HEK293 (cell line): ENCODE data around the gene DMBT1.

Source experiments
- CTCF ChIA-PET: fragments of 350-600 bp; formaldehyde crosslinking; extraction: SDS; loops from one replicate; lab custom pipeline; 2021; ENCODE audit warnings: antibody characterized with exemption; lab: Yijun Ruan, JAX
- POLR2A ChIA-PET: fragments of 300-600 bp; formaldehyde crosslinking; extraction: SDS; loops from one replicate; lab custom pipeline; 2020; ENCODE audit warnings: antibody characterized with exemption, inconsistent platforms; lab: Yijun Ruan, JAX
- H3K27ac ChIP-seq: fragments of 200-500 bp; sonication (Bioruptor generic); 2 replicates; pipeline ENCODE4 v1.5.1; 2014; ENCODE audit warnings: low read depth, low read length, control low read depth, inconsistent platforms; ENCODE audit errors: extremely low read depth
- H3K36me3 ChIP-seq, 2 experiments: fragments of 200-500 bp in 1 of 2; sonication (Bioruptor generic) in 1 of 2; 1 replicate in 1 of 2; 2 replicates in 1 of 2; pipeline ENCODE4 v1.5.1; 2014 to 2017; ENCODE audit warnings: inconsistent platforms in 2 of 2, low read length in 2 of 2; ENCODE audit not compliant: control insufficient read depth in 2 of 2, insufficient read depth in 1 of 2
- H3K4me1 ChIP-seq: fragments of 200-500 bp; sonication (Bioruptor generic); 2 replicates; pipeline ENCODE4 v1.5.1; 2014; ENCODE audit warnings: mild to moderate bottlenecking, low read length, inconsistent platforms; ENCODE audit not compliant: control insufficient read depth, insufficient read depth
- H3K4me3 ChIP-seq: 2 replicates; pipeline ENCODE4 v1.5.1; 2011; ENCODE audit warnings: low read depth, mild to moderate bottlenecking, control low read depth, low read length, moderate library complexity
- H3K9me3 ChIP-seq: fragments of 200-500 bp; sonication (Bioruptor generic); 2 replicates; pipeline ENCODE4 v1.5.1; 2014; ENCODE audit warnings: low read depth, low read length, inconsistent platforms; ENCODE audit not compliant: control insufficient read depth, insufficient read depth
- EGR2 ChIP-seq: fragments of 450-650 bp; formaldehyde crosslinking; IDR thresholded peaks from 2 replicates; pipeline ENCODE4 v1.5.1; 2016; ENCODE audit warnings: low read depth, missing biosample characterization, missing genetic modification characterization
- IKZF3 ChIP-seq: fragments of 450-650 bp; IDR thresholded peaks from 2 replicates; pipeline ENCODE4 v1.5.0; 2018; ENCODE audit warnings: missing biosample characterization, mild to moderate bottlenecking, missing genetic modification characterization, moderate library complexity
- KLF1 ChIP-seq: fragments of 450-650 bp; formaldehyde crosslinking; IDR thresholded peaks from 2 replicates; pipeline ENCODE4 v1.5.1; 2016; ENCODE audit warnings: missing biosample characterization, missing genetic modification characterization
- KLF16 ChIP-seq: fragments of 450-650 bp; formaldehyde crosslinking; IDR thresholded peaks from 2 replicates; pipeline ENCODE4 v1.5.1; 2017; ENCODE audit warnings: missing biosample characterization, missing genetic modification characterization
- ZFP69B ChIP-seq: fragments of 450-650 bp; formaldehyde crosslinking; IDR thresholded peaks from 2 replicates; pipeline ENCODE4 v1.5.1; 2016; ENCODE audit warnings: missing biosample characterization, missing genetic modification characterization
- ZNF16 ChIP-seq: fragments of 450-650 bp; formaldehyde crosslinking; IDR thresholded peaks from 2 replicates; pipeline ENCODE4 v1.5.1; 2016; ENCODE audit warnings: low read depth, missing biosample characterization, missing genetic modification characterization
- ZNF169 ChIP-seq: fragments of 450-650 bp; formaldehyde crosslinking; IDR thresholded peaks from 2 replicates; pipeline ENCODE4 v1.5.1; 2016; ENCODE audit warnings: missing biosample characterization, missing genetic modification characterization
- ZNF274 ChIP-seq, 2 experiments: fragments of 200-500 bp in 1 of 2; fragments of 450-650 bp in 1 of 2; sonication (Bioruptor generic) in 1 of 2; formaldehyde crosslinking in 1 of 2; IDR thresholded peaks; 2 replicates each; pipeline versions ENCODE4 v1.5.1 to v1.6.1; 2014 to 2016; ENCODE audit warnings: borderline replicate concordance in 1 of 2, inconsistent platforms in 1 of 2, low read length in 1 of 2, missing biosample characterization in 1 of 2, missing genetic modification characterization in 1 of 2
- ZNF514 ChIP-seq: fragments of 450-650 bp; formaldehyde crosslinking; IDR thresholded peaks from 2 replicates; pipeline ENCODE4 v1.5.1; 2016; ENCODE audit warnings: missing biosample characterization, missing genetic modification characterization
- ZNF548 ChIP-seq: fragments of 450-650 bp; formaldehyde crosslinking; IDR thresholded peaks from 2 replicates; pipeline ENCODE4 v1.5.1; 2016; ENCODE audit warnings: missing biosample characterization, missing genetic modification characterization
- ZNF555 ChIP-seq: fragments of 450-650 bp; formaldehyde crosslinking; conservative IDR thresholded peaks from 2 replicates; pipeline ENCODE4 v1.5.1; 2017; ENCODE audit warnings: missing biosample characterization, mild to moderate bottlenecking, missing genetic modification characterization, inconsistent platforms
- ZNF561 ChIP-seq: fragments of 450-650 bp; IDR thresholded peaks from 2 replicates; pipeline ENCODE4 v1.5.1; 2018; ENCODE audit warnings: missing biosample characterization, missing genetic modification characterization, borderline replicate concordance
- ZNF654 ChIP-seq: fragments of 450-650 bp; formaldehyde crosslinking; IDR thresholded peaks from 2 replicates; pipeline ENCODE4 v1.5.1; 2016; ENCODE audit warnings: low read depth, missing biosample characterization, missing genetic modification characterization
- ZNF777 ChIP-seq: fragments of 450-650 bp; formaldehyde crosslinking; IDR thresholded peaks from 2 replicates; pipeline ENCODE4 v1.5.1; 2017; ENCODE audit warnings: missing biosample characterization, missing genetic modification characterization, borderline replicate concordance
- ZXDB ChIP-seq: fragments of 450-650 bp; formaldehyde crosslinking; IDR thresholded peaks from 2 replicates; pipeline ENCODE4 v1.5.1; 2016; ENCODE audit warnings: missing biosample characterization, missing genetic modification characterization
- TF ChIP-seq, protein P1 (sequence below): fragments of 450-650 bp; formaldehyde crosslinking; IDR thresholded peaks from 2 replicates; pipeline ENCODE4 v1.5.1; 2017; ENCODE audit warnings: missing biosample characterization, mild to moderate bottlenecking, missing genetic modification characterization, moderate library complexity
- TF ChIP-seq, protein P2 (sequence below): fragments of 450-650 bp; formaldehyde crosslinking; IDR thresholded peaks from 2 replicates; pipeline ENCODE4 v1.5.1; 2016; ENCODE audit warnings: missing biosample characterization, missing genetic modification characterization
- TF ChIP-seq, protein P3 (sequence below): fragments of 450-650 bp; formaldehyde crosslinking; IDR thresholded peaks from 2 replicates; pipeline ENCODE4 v1.5.1; 2016; ENCODE audit warnings: missing biosample characterization, missing genetic modification characterization
- TF ChIP-seq, protein P4 (sequence below): fragments of 450-650 bp; formaldehyde crosslinking; IDR thresholded peaks from 2 replicates; pipeline ENCODE4 v1.5.1; 2016; ENCODE audit warnings: missing biosample characterization, missing genetic modification characterization

Gene DMBT1

DNA sequence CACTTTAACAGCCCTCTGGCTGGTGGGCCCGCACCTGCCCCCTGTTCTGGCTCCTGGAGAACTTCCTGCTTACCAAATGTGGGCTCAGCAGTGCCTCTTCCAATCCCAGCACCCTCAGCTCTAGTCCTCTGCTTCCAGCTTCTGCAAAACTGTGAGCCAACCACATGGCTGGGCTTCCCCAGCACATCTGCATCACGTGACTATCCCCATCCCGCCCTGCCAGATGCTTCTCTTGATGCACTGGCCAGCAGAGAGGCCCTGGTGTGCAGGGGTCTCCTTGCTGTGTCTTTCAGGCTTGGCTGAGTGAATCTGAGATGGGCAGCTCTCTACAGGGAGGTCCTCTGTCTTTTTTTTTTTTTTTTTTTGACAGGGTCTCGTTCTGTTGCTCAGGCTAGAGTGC is 43.8 kb upstream of the DMBT1 start:
- ChIA-PET POLR2A (no interaction called here), CTCF (interaction anchor here (1.1 kb wide), 1 partner anchor 49 kb away, joined by 8 read pairs; no protein-coding TSS in a partner anchor)
- no peak overlapping the region for H3K4me3 ChIP-seq
- H3K36me3 ChIP-seq: no peaks in the 10 kb centered on the region
- no peak for TF ChIP-seq ZXDB (tag by site-specific recombination)
- TF ChIP-seq, protein P1, sequence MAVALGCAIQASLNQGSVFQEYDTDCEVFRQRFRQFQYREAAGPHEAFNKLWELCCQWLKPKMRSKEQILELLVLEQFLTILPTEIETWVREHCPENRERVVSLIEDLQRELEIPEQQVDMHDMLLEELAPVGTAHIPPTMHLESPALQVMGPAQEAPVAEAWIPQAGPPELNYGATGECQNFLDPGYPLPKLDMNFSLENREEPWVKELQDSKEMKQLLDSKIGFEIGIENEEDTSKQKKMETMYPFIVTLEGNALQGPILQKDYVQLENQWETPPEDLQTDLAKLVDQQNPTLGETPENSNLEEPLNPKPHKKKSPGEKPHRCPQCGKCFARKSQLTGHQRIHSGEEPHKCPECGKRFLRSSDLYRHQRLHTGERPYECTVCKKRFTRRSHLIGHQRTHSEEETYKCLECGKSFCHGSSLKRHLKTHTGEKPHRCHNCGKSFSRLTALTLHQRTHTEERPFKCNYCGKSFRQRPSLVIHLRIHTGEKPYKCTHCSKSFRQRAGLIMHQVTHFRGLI (tag by site-specific recombination): 0 out of 2 replicates have a peak, but pooled peaks have one; percentile 59
- TF ChIP-seq, all 188 proteins: peak for 1
- H3K27ac ChIP-seq: no peak overlapping the region
- H3K9me3 ChIP-seq: no peaks in the 10 kb centered on the region
- no peaks in the 10 kb centered on the region for H3K4me1 ChIP-seq

DNA sequence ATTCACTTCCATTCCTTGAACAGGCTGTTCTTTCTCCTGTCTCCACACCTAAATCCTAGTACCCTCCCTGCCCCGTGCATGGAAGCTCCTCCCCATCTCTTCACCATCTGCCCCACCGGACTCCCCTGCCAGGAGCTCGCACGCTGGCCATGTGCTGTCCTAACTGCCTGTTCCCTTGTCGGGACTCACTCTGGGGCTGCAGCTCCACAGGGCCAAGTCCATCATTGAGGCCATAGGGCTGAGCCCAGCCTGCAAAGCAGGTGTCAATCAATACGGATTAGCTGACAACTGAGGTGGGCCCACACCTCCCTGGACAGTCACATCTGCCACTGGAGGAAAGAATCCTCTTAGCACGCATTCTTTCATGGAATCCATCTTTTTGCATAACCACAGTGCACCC is 41.4 kb upstream of the DMBT1 start:
- H3K4me3 ChIP-seq: no peak overlapping the region
- H3K9me3 ChIP-seq: no peaks in the 10 kb centered on the region
- TF ChIP-seq ZNF654 (tag by site-specific recombination) (no peak), KLF16 (no peak), ZNF548 (tag by site-specific recombination) (no peak), ZFP69B (tag by site-specific recombination) (0 out of 2 replicates have a peak, but pooled peaks have one; percentile 22), IKZF3 (no peak), ZNF274 (IDR thresholded peaks at IDR 0.05; ENCODE audit: low read length) (no peak), ZNF274 (tag by site-specific recombination; IDR thresholded peaks at IDR 0.05; ENCODE audit: borderline replicate concordance) (no peak)
- TF ChIP-seq, protein P2, sequence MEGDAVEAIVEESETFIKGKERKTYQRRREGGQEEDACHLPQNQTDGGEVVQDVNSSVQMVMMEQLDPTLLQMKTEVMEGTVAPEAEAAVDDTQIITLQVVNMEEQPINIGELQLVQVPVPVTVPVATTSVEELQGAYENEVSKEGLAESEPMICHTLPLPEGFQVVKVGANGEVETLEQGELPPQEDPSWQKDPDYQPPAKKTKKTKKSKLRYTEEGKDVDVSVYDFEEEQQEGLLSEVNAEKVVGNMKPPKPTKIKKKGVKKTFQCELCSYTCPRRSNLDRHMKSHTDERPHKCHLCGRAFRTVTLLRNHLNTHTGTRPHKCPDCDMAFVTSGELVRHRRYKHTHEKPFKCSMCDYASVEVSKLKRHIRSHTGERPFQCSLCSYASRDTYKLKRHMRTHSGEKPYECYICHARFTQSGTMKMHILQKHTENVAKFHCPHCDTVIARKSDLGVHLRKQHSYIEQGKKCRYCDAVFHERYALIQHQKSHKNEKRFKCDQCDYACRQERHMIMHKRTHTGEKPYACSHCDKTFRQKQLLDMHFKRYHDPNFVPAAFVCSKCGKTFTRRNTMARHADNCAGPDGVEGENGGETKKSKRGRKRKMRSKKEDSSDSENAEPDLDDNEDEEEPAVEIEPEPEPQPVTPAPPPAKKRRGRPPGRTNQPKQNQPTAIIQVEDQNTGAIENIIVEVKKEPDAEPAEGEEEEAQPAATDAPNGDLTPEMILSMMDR (tag by site-specific recombination): no peak
- H3K27ac ChIP-seq: no peak overlapping the region
- H3K36me3 ChIP-seq: no peaks in the 10 kb centered on the region
- ChIA-PET CTCF (no interaction called here), POLR2A (no interaction called here)
- H3K4me1 ChIP-seq: no peaks in the 10 kb centered on the region

DNA sequence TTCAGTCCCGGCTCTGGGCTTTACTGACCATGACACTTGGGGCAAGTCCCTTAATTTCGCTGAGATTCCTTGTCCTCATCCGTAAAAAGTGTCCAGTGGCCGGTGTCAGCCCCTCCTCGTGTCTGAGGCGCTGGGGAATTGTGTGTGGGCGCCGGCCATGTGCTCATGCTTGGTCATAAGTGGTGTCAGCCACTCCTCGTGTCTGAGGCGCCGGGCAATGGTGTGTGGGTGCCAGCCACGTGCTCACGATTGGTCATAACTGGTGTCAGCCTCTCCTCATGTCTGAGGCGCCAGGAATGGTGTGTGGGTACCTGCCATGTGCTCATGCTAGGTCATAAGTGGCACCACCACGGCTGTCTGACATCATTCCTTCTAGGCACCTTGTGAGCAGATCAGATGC is 40.7 kb upstream of the DMBT1 start:
- ChIA-PET POLR2A (no interaction called here), CTCF (interaction anchor here (1.2 kb wide), 1 partner anchor 45 kb away, joined by 4 read pairs; no protein-coding TSS in a partner anchor)
- no peaks in the 10 kb centered on the region for H3K9me3 ChIP-seq
- no peak for TF ChIP-seq ZNF169 (tag by site-specific recombination)
- TF ChIP-seq ZNF555 (tag by site-specific recombination): no peak
- TF ChIP-seq EGR2 (tag by site-specific recombination): no peak
- no peak for TF ChIP-seq ZNF777 (tag by site-specific recombination)
- TF ChIP-seq ZNF561: no peak
- H3K27ac ChIP-seq: no peak overlapping the region
- H3K36me3 ChIP-seq: no peaks in the 10 kb centered on the region
- no peaks in the 10 kb centered on the region for H3K4me1 ChIP-seq
- no peak overlapping the region for H3K4me3 ChIP-seq

DNA sequence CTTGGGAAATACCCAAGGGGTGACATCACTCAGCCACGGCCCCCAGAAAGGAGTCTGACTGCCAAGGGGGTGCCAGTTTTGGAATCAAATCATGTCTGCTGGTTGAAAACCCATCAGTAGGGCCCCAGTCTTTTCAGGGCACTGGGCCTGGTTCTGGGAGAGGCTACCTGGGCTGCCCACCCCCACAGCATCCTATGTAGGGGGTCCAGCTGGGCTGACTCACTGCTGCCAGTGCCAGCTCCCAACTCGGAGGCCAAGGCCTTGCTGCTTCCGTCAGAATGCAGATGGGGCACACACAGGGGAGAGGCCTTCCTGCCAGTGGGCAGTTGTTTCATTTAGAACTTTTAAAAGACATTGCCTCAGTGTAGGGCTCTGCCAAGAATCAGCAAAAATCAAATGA is 39.5 kb upstream of the DMBT1 start:
- H3K9me3 ChIP-seq: no peaks in the 10 kb centered on the region
- H3K4me3 ChIP-seq: no peak overlapping the region
- CTCF ChIA-PET: interaction anchor here (0.8 to 1.2 kb wide), 2 partner anchors 44 to 241 kb away, joined by 4 read pairs; no protein-coding TSS in a partner anchor
- POLR2A ChIA-PET: no interaction called here
- H3K36me3 ChIP-seq: no peaks in the 10 kb centered on the region
- H3K27ac ChIP-seq: no peak overlapping the region
- no peaks in the 10 kb centered on the region for H3K4me1 ChIP-seq
- no peak for TF ChIP-seq ZNF16
- TF ChIP-seq, protein P3, sequence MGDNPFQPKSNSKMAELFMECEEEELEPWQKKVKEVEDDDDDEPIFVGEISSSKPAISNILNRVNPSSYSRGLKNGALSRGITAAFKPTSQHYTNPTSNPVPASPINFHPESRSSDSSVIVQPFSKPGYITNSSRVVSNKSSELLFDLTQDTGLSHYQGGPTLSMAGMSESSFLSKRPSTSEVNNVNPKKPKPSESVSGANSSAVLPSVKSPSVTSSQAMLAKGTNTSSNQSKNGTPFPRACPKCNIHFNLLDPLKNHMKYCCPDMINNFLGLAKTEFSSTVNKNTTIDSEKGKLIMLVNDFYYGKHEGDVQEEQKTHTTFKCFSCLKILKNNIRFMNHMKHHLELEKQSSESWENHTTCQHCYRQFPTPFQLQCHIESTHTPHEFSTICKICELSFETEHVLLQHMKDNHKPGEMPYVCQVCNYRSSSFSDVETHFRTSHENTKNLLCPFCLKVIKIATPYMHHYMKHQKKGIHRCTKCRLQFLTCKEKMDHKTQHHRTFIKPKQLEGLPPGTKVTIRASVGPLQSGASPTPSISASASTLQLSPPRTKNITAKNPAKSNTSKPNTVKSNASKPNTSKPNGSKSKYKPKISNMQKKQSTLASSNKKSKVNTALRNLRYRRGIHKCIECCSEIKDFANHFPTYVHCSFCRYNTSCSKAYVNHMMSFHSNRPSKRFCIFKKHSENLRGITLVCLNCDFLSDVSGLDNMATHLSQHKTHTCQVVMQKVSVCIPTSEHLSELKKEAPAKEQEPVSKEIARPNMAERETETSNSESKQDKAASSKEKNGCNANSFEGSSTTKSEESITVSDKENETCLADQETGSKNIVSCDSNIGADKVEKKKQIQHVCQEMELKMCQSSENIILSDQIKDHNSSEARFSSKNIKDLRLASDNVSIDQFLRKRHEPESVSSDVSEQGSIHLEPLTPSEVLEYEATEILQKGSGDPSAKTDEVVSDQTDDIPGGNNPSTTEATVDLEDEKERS (tag by site-specific recombination): no peak
- no peak for TF ChIP-seq ZNF514
- TF ChIP-seq, protein P4, sequence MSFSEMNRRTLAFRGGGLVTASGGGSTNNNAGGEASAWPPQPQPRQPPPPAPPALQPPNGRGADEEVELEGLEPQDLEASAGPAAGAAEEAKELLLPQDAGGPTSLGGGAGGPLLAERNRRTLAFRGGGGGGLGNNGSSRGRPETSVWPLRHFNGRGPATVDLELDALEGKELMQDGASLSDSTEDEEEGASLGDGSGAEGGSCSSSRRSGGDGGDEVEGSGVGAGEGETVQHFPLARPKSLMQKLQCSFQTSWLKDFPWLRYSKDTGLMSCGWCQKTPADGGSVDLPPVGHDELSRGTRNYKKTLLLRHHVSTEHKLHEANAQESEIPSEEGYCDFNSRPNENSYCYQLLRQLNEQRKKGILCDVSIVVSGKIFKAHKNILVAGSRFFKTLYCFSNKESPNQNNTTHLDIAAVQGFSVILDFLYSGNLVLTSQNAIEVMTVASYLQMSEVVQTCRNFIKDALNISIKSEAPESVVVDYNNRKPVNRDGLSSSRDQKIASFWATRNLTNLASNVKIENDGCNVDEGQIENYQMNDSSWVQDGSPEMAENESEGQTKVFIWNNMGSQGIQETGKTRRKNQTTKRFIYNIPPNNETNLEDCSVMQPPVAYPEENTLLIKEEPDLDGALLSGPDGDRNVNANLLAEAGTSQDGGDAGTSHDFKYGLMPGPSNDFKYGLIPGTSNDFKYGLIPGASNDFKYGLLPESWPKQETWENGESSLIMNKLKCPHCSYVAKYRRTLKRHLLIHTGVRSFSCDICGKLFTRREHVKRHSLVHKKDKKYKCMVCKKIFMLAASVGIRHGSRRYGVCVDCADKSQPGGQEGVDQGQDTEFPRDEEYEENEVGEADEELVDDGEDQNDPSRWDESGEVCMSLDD: no peak
- TF ChIP-seq KLF1 (tag by site-specific recombination): no peak
